PFSK-1 (cell line): ENCODE data around the gene AQP12B.

Experiments used
- FOXP2 ChIP-seq: optimal IDR thresholded peaks from 2 replicates; pipeline ENCODE3; 2011; ENCODE audit warnings: borderline replicate concordance, control low read depth, inconsistent platforms; ENCODE audit not compliant: insufficient read depth; ENCODE audit errors: extremely low read length, extremely low read depth
- POLR2AphosphoS5 ChIP-seq: IDR thresholded peaks from 2 replicates; pipeline ENCODE4 v1.6.1; 2012; ENCODE audit warnings: low read depth, mild to moderate bottlenecking, control low read depth, low read length, moderate library complexity
- SIN3A ChIP-seq: IDR thresholded peaks from 2 replicates; pipeline ENCODE4 v1.6.1; 2012; ENCODE audit warnings: mild to moderate bottlenecking, low read length, moderate library complexity, borderline replicate concordance; ENCODE audit not compliant: insufficient read depth
- TAF1 ChIP-seq: IDR thresholded peaks from 2 replicates; pipeline ENCODE4 v1.6.1; 2012; ENCODE audit warnings: low read length, control low read depth, borderline replicate concordance; ENCODE audit not compliant: insufficient read depth
- TF ChIP-seq, protein P1 (sequence below), 2 experiments: IDR thresholded peaks; 2 replicates each; pipeline versions ENCODE4 v1.6.1 to v1.8.0; 2011 to 2012; ENCODE audit warnings: low read depth in 2 of 2, low read length in 2 of 2, control low read depth in 1 of 2, inconsistent platforms in 1 of 2, mild to moderate bottlenecking in 1 of 2, moderate library complexity in 1 of 2; ENCODE audit not compliant: insufficient read depth in 1 of 2

DNA sequence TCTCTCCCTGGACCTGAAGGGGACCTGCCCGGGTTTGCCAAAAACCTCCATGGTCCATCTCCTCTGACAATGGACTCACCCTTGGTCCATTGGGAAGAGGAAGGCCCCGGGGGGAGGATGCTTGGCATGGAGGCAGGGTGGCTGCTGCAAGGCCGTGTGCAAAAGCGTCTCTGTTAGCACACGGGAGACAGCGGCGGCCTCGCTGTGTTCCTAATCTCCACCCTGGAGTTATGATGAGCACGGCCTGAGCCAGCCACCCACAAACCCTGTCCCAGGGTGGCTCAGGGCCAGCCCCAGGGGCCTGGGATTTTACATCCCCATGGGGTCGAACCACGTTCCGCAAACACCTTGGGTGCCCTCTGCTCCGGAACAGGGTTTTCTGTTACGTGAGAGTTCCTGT, 44.8 kb upstream of the AQP12B start:
- TF ChIP-seq POLR2AphosphoS5 (no peak), SIN3A (no peak), TAF1 (no peak), FOXP2 (no peak)
- TF ChIP-seq, protein P1, sequence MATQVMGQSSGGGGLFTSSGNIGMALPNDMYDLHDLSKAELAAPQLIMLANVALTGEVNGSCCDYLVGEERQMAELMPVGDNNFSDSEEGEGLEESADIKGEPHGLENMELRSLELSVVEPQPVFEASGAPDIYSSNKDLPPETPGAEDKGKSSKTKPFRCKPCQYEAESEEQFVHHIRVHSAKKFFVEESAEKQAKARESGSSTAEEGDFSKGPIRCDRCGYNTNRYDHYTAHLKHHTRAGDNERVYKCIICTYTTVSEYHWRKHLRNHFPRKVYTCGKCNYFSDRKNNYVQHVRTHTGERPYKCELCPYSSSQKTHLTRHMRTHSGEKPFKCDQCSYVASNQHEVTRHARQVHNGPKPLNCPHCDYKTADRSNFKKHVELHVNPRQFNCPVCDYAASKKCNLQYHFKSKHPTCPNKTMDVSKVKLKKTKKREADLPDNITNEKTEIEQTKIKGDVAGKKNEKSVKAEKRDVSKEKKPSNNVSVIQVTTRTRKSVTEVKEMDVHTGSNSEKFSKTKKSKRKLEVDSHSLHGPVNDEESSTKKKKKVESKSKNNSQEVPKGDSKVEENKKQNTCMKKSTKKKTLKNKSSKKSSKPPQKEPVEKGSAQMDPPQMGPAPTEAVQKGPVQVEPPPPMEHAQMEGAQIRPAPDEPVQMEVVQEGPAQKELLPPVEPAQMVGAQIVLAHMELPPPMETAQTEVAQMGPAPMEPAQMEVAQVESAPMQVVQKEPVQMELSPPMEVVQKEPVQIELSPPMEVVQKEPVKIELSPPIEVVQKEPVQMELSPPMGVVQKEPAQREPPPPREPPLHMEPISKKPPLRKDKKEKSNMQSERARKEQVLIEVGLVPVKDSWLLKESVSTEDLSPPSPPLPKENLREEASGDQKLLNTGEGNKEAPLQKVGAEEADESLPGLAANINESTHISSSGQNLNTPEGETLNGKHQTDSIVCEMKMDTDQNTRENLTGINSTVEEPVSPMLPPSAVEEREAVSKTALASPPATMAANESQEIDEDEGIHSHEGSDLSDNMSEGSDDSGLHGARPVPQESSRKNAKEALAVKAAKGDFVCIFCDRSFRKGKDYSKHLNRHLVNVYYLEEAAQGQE (IDR thresholded peaks at IDR 0.05; ENCODE audit: insufficient read depth in 1 of 2, low read depth in 2 of 2, low read length in 2 of 2), result no peak
